HG03095 (cell line): ENCODE measurements around the gene DCAF12.
"Not testable (repeated sequence)": the region's sequence is repeated elsewhere in the genome, so short reads cannot be mapped to it uniquely, and the experiment has no call there.

Source experiments
- ATAC-seq: cut with Tn5 transposase; IDR thresholded peaks from one replicate; pipeline ENCODE4 v1.9.1; 2021; ENCODE audit warnings: moderate library complexity; ENCODE audit not compliant: unreplicated experiment

The DCAF12 gene

GRCh38 chr9:34126207-34127034 is at the start of gene DCAF12:
Gene DCAF12, minus strand, starts transcription at chr9:34126698. Its CDS starts 267 bp downstream, at chr9:34126431.
- peak; percentile 78 for ATAC-seq

GRCh38 chr9:34176089-34176488 is 49.6 kb upstream of the DCAF12 start:
- ATAC-seq = no peak

GRCh38 chr9:34171753-34172535 is 45.4 kb upstream of the DCAF12 start:
- ATAC-seq = peak; percentile 61

GRCh38 chr9:34170237-34170991 is 43.9 kb upstream of the DCAF12 start:
- ATAC-seq = no peak

GRCh38 chr9:34169125-34169524 is 42.6 kb upstream of the DCAF12 start:
- no peak for ATAC-seq

GRCh38 chr9:34163434-34163833 is 36.9 kb upstream of the DCAF12 start:
- ATAC-seq = no peak

- ATAC-seq = no peak
Observed at GRCh38 chr9:34158362-34158869, 31.9 kb upstream of the DCAF12 start.

GRCh38 chr9:34157898-34158297 is 31.4 kb upstream of the DCAF12 start:
- no peak for ATAC-seq

GRCh38 chr9:34157318-34157717 is 30.8 kb upstream of the DCAF12 start:
- ATAC-seq = no peak

- ATAC-seq = no peak
Observed at GRCh38 chr9:34154057-34154456, 27.6 kb upstream of the DCAF12 start.

- no peak for ATAC-seq
Observed at GRCh38 chr9:34151398-34151797, 24.9 kb upstream of the DCAF12 start.

- no peak for ATAC-seq
Observed at GRCh38 chr9:34145165-34145564, 18.7 kb upstream of the DCAF12 start.

GRCh38 chr9:34143116-34143515 is 16.6 kb upstream of the DCAF12 start:
- ATAC-seq = no peak

- no peak for ATAC-seq
Observed at GRCh38 chr9:34140853-34141252, 14.4 kb upstream of the DCAF12 start.

GRCh38 chr9:34139477-34140146 is 13.1 kb upstream of the DCAF12 start:
- no peak for ATAC-seq

- not testable (repeated sequence) for ATAC-seq
Observed at GRCh38 chr9:34138644-34139043, 12.1 kb upstream of the DCAF12 start.

GRCh38 chr9:34134521-34134920 is 8.0 kb upstream of the DCAF12 start:
- ATAC-seq = no peak

- ATAC-seq = no peak
Observed at GRCh38 chr9:34133436-34133949, 7.0 kb upstream of the DCAF12 start.

- ATAC-seq = no peak
Observed at GRCh38 chr9:34131571-34131970, 5.1 kb upstream of the DCAF12 start.
